WERI-Rb-1 (cell line): Measurements from ENCODE around the gene SBF1.
"Not testable (repeated sequence)": the region's sequence is repeated elsewhere in the genome, so short reads cannot be mapped to it uniquely, and the experiment has no call there.

Source experiments
- DNase-seq: peaks from one replicate; pipeline ENCODE4 v3.0.0-alpha.2; 2020
- H3K27ac ChIP-seq: fragments of 250-450 bp; sonication (Bioruptor Pico); 2 replicates; pipeline ENCODE4 v1.5.1; 2020; ENCODE audit warnings: mild to moderate bottlenecking, moderate library complexity
- H3K27me3 ChIP-seq: fragments of 250-450 bp; sonication (Bioruptor Pico); 2 replicates; pipeline ENCODE4 v1.5.1; 2021; ENCODE audit warnings: mild to moderate bottlenecking, low read depth, moderate library complexity; ENCODE audit not compliant: insufficient read depth, severe bottlenecking
- H3K36me3 ChIP-seq: fragments of 250-450 bp; sonication (Bioruptor Pico); 2 replicates; pipeline ENCODE4 v1.5.1; 2020; ENCODE audit warnings: mild to moderate bottlenecking, moderate library complexity
- H3K4me3 ChIP-seq: 2 replicates; pipeline ENCODE4 v1.5.1; 2011; ENCODE audit warnings: low read depth, mild to moderate bottlenecking, control low read depth, low read length
- H3K9me3 ChIP-seq: fragments of 250-450 bp; sonication (Bioruptor Pico); 2 replicates; pipeline ENCODE4 v1.5.1; 2021; ENCODE audit warnings: mild to moderate bottlenecking, moderate library complexity; ENCODE audit not compliant: severe bottlenecking
- TF ChIP-seq, protein P1 (sequence below): IDR thresholded peaks from 2 replicates; pipeline ENCODE4 v1.5.1; 2011; ENCODE audit warnings: low read depth, mild to moderate bottlenecking, control low read depth, inconsistent platforms, low read length

The SBF1 gene

DNA sequence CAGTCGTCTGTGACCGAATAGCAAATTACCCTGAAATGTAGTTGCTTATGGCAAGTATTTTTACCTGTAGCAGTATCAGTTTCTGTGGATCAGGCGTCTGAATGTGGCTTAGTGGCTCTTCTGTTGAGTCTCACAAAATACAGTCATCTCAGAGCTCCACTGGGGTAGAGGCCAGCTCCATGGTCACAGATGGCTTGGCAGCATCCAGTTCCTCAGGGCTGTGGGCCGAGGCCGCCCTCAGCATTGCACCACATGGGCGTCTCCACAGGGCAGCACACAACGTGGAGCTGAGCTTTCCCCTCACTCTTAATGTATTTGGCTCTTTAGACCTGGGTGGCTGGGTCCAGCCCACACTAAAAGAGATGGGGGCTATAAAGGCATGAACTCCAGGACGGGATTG, 57.8 kb downstream of the SBF1 start:
- no peak for DNase-seq
- Histone ChIP-seq H3K36me3 (peaks cover 71% of the 10 kb centered on the region), H3K27ac (no peak overlapping the region), H3K27me3 (no peaks in the 10 kb centered on the region), H3K4me3 (no peak overlapping the region), H3K9me3 (no peaks in the 10 kb centered on the region)
- TF ChIP-seq, protein P1, sequence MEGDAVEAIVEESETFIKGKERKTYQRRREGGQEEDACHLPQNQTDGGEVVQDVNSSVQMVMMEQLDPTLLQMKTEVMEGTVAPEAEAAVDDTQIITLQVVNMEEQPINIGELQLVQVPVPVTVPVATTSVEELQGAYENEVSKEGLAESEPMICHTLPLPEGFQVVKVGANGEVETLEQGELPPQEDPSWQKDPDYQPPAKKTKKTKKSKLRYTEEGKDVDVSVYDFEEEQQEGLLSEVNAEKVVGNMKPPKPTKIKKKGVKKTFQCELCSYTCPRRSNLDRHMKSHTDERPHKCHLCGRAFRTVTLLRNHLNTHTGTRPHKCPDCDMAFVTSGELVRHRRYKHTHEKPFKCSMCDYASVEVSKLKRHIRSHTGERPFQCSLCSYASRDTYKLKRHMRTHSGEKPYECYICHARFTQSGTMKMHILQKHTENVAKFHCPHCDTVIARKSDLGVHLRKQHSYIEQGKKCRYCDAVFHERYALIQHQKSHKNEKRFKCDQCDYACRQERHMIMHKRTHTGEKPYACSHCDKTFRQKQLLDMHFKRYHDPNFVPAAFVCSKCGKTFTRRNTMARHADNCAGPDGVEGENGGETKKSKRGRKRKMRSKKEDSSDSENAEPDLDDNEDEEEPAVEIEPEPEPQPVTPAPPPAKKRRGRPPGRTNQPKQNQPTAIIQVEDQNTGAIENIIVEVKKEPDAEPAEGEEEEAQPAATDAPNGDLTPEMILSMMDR = no peak

DNA sequence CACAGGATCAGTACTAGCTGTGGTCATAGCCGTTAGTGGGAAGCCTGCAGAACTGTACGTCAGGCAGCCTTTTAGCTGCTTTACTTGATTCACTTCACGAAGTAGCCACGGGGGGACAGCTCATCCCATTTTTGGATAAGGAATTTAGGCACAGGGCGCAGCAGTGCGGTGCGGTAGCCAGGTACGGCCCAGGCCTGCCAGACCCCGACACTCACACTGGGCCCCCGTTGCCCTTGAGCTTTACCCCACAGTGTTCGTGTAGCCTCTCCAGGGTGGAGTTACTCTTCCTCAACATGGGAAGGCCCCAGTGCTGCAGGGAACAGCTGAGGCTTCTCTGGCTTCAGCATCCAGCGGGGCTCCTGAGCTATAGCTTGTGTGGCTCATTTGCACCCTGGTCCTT, 59.4 kb downstream of the SBF1 start:
- Histone ChIP-seq H3K27ac (no peak overlapping the region), H3K4me3 (no peak overlapping the region), H3K36me3 (peaks cover 63% of the 10 kb centered on the region), H3K9me3 (no peaks in the 10 kb centered on the region), H3K27me3 (no peaks in the 10 kb centered on the region)
- no peak for DNase-seq
- TF ChIP-seq, protein P1 = no peak

DNA sequence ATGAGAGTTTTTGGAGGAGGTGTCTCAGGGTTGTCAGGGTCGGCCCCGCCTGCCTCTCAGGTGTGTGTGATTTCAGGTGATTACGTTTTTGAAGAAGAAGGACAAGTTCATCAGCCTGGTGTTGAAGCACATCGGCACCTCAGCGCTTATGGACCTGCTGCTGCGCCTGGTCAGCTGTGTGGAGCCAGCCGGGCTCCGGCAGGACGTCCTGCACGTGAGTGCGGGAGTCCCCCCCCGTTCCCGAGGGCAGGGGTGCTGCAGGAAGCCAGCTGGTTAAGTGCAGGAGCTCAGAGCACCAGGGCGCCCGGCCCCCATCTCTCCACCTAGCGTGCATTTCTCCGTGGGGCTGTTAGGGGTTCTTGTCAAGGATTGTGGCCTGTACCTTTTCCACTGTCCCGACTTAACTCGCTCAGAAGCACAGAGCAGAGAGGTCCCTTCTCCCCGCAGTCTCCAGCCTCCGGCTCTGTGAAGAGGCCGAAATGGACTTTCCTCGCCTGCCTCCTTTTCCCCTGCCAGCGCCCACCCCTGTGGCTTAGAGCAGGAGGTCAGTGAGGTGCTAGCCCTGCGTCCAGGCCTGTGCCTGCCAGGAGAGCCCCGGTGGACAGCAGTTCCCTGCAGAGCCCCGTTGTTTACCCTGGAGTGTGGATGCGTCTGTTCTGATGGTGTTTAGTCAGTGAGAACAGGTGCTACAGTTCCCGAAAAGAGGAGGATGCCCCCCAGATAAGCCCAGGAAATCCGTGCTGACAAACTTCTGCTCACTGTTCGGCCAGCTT, 60.2 kb downstream of the SBF1 start:
- Histone ChIP-seq H3K9me3 (no peaks in the 10 kb centered on the region), H3K27ac (no peak overlapping the region), H3K4me3 (no peak overlapping the region), H3K36me3 (peaks cover 59% of the 10 kb centered on the region), H3K27me3 (no peaks in the 10 kb centered on the region)
- DNase-seq = no peak
- TF ChIP-seq, protein P1 = no peak

DNA sequence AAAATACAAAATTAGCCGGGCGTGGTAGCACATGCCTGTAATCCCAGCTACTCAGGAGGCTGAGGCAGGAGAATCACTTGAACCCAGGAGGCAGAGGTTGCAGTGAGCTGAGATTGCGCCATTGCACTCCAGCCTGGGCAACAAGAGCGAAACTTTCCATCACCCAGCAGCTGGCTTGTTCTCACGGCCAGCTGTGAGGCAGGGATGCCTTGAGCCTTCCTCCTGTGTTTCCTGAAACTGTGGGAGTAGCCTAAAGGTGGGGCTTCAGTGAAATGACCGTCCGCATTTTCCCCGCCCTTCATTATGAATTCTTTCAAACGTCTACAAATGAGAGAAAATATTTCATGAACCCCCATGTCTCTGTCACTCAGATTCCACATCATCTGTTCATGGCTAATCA, 65.9 kb downstream of the SBF1 start:
- not testable (repeated sequence) for H3K4me3 ChIP-seq, DNase-seq, H3K9me3 ChIP-seq, H3K27me3 ChIP-seq, H3K27ac ChIP-seq
- H3K36me3 ChIP-seq = peaks cover 38% of the 10 kb centered on the region

DNA sequence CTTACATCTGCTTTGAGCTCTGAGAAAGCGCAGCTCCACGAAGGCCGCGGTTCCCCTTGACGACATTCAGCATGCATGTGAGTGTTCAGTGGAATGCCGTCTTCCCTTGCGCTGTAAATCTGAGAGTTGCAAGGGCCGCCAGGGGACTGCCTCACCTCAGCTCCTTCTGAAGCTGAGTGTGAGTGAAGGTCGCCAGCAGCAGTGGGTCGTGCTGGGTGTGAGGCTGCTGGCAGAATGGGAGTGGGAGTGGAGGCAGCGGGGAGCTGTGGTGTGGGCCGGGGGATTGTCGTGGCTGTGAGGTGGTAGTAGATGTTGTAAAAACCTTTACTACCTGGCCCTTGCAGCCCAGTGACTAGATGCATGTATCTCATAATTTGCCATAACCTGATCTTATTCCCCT, 66.5 kb downstream of the SBF1 start:
- TF ChIP-seq, protein P1 = no peak
- no peak overlapping the region for H3K27ac ChIP-seq
- DNase-seq = no peak
- no peaks in the 10 kb centered on the region for H3K27me3 ChIP-seq
- H3K9me3 ChIP-seq = no peaks in the 10 kb centered on the region
- no peak overlapping the region for H3K4me3 ChIP-seq
- H3K36me3 ChIP-seq = peaks cover 36% of the 10 kb centered on the region

DNA sequence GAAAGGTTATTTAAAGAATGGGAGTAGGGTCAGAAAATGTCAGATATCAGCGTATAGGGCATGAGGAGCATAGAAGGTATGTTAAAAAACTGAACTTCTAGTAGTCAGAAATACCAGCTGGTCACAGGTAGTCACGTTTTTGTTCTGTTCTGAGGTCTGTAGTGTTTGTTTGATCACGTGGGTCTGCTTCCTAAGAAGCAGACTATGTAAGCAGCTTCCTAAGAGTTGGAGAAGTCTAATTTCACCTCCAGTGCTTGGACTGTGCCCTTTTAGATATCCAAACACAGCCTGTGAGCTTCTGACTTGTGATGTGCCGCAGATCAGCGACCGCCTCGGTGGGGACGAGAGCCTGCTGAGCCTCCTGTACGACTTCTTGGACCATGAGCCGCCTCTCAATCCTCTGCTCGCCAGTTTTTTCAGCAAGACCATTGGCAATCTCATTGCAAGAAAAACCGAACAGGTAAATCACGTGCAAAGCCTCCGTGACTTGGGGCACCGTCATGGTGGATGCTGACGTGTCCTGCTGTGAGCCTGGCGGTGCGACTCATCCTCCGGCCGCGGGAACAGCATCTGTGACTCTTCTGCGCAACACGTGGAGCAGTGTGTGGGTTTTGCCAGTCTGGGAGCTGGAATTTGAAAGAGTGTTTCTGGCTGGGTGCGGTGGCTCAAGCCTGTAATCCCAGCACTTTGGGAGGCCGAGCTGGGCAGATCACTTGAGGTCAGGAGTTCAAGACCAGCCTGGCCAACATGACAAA, 68.2 kb downstream of the SBF1 start:
- no peak overlapping the region for H3K27ac ChIP-seq
- no peaks in the 10 kb centered on the region for H3K27me3 ChIP-seq
- H3K36me3 ChIP-seq = peaks cover 36% of the 10 kb centered on the region
- TF ChIP-seq, protein P1 = no peak
- no peak overlapping the region for H3K4me3 ChIP-seq
- DNase-seq = no peak
- H3K9me3 ChIP-seq = no peaks in the 10 kb centered on the region
